ENCODE data around the gene AP5B1. TPM values are rescaled to one million over a fixed set of nuclear protein-coding genes. Genes with fewer than 3 reads are reported as not detected.
"Not testable (repeated sequence)": the region's sequence is repeated elsewhere in the genome, so short reads cannot be mapped to it uniquely, and the experiment has no call there.

The AP5B1 gene
- total RNA-seq, 5 donors from 2014 or later (not counting 1 experiment from before 2014, with no cell fraction given): 17.7 to 31.6 (median 30.1) TPM

DNA sequence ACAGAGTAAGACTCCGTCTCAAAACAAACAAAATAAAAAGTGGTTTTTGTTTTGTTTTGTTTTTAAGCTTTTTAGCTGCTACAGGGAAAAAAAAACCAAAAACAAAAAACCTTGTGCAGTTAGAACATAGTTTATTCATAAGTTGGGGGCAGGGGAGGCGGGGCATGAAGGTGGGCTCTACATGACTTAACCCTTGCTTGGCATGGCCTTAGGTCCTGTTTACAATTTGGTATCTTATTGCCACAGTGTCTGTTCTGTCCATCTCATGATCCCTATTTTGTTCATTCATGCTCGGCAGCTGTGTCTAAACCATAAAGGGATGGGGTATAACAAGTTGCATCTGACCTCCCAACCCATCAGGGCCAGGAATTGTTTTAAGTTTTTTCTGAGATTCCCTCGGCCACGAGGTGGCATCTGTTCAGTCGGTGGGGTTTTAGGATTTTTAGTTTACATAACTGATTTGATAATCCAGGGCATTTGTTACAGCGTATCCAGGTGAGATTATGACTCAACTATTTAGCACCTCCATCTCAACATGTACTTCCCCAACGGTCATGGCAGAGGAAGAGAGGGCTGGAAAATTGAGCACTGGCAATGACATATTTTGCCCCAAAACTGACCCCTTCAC lies 6.9 kb downstream of the AP5B1 start:
- Mint-ChIP-seq H3K4me1 (peaks cover 11 to 12% (median 11%) of the 10 kb centered on the region in 3 donors), H3K27ac (peak overlapping the region in 1 of 2 donors; percentile 16), H3K4me3 (no peak overlapping the region), H3K27me3 (no peaks in the 10 kb centered on the region), H3K9me3 (no peaks in the 10 kb centered on the region), H3K36me3 (no peaks in the 10 kb centered on the region)
- Histone ChIP-seq H3K9me3 (no peaks in the 10 kb centered on the region), H3K27ac (ENCODE audit: low read length) (no peak overlapping the region), H3K4me1 (ENCODE audit: control insufficient read depth in 1 of 2, extremely low read depth in 1 of 2, insufficient read depth in 2 of 2, low read length in 2 of 2) (peaks cover 0 to 11% of the 10 kb centered on the region in 2 experiments), H3K36me3 (ENCODE audit: control insufficient read depth in 2 of 2, extremely low read depth in 1 of 2, insufficient read depth in 1 of 2, low read length in 1 of 2) (peaks cover 4 to 19% of the 10 kb centered on the region in 2 donors), H3K4me3 (ENCODE audit: control insufficient read depth in 1 of 2, extremely low read depth in 1 of 2, low read length in 1 of 2) (no peak overlapping the region), H3K27me3 (replicated peaks in 1 of 2; ENCODE audit: control insufficient read depth in 2 of 2, extremely low read depth in 1 of 2, insufficient read depth in 2 of 2, low read length in 1 of 2) (no peaks in the 10 kb centered on the region)
- ChIA-PET POLR2A (no interaction called here), CTCF (interaction anchor here in 1 of 2 donors (0.6 kb wide), 1 partner anchor 154 kb away, joined by 3 read pairs; no protein-coding TSS in a partner anchor)
- DNase-seq (no peak), ATAC-seq (replicated peaks in 1 of 4) (no peak)
- 100% methylated on average over 1 of the region's 8 CpGs for WGBS (ENCODE audit: insufficient coverage)

DNA sequence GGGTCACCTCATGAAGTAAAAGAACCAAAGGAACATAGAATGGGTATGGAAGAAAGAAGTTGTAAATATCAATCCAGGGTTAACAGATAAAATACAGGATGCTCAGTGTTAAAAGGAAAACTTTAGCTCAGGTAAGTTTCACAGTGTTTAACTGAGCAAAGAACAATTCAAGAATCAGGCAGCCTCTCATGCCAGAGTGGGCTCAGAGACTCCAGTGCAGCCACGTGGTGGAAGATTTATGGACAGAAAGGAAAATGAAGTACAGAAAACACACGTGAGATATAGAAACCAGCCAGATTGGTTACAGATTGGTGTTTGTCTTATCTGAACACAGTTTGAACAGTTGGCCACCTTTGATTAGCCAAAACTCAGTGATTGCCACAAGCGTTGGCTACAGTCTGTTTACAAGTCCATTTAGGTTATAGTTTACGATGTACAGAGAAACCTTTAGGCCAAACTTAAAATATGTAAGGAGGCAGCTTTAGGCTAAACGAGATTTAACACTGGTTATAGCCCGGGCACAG lies 9.1 kb downstream of the AP5B1 start:
- peaks cover 4 to 11% (median 6%) of the 10 kb centered on the region in 3 donors for H3K4me1 Mint-ChIP-seq
- Histone ChIP-seq H3K4me3 (ENCODE audit: control insufficient read depth in 1 of 2, extremely low read depth in 1 of 2, low read length in 1 of 2) (no peak overlapping the region), H3K27ac (ENCODE audit: low read length) (no peak overlapping the region), H3K9me3 (no peaks in the 10 kb centered on the region), H3K27me3 (replicated peaks in 1 of 2; ENCODE audit: control insufficient read depth in 2 of 2, extremely low read depth in 1 of 2, insufficient read depth in 2 of 2, low read length in 1 of 2) (no peaks in the 10 kb centered on the region), H3K4me1 (ENCODE audit: control insufficient read depth in 1 of 2, extremely low read depth in 1 of 2, insufficient read depth in 2 of 2, low read length in 2 of 2) (no peaks in the 10 kb centered on the region), H3K36me3 (ENCODE audit: control insufficient read depth in 2 of 2, extremely low read depth in 1 of 2, insufficient read depth in 1 of 2, low read length in 1 of 2) (peaks cover 0 to 4% of the 10 kb centered on the region in 2 donors)
- H3K27me3 Mint-ChIP-seq: no peaks in the 10 kb centered on the region
- ChIA-PET POLR2A (no interaction called here), CTCF (no interaction called here)
- H3K27ac Mint-ChIP-seq: no peak overlapping the region
- no peaks in the 10 kb centered on the region for H3K36me3 Mint-ChIP-seq
- H3K4me3 Mint-ChIP-seq: no peak overlapping the region
- H3K9me3 Mint-ChIP-seq: no peaks in the 10 kb centered on the region
- 66% methylated on average over 5 of the region's 6 CpGs for whole genome bisulfite sequencing (ENCODE audit: insufficient coverage)
- DNase-seq (no peak), ATAC-seq (replicated peaks in 1 of 4) (no peak)

DNA sequence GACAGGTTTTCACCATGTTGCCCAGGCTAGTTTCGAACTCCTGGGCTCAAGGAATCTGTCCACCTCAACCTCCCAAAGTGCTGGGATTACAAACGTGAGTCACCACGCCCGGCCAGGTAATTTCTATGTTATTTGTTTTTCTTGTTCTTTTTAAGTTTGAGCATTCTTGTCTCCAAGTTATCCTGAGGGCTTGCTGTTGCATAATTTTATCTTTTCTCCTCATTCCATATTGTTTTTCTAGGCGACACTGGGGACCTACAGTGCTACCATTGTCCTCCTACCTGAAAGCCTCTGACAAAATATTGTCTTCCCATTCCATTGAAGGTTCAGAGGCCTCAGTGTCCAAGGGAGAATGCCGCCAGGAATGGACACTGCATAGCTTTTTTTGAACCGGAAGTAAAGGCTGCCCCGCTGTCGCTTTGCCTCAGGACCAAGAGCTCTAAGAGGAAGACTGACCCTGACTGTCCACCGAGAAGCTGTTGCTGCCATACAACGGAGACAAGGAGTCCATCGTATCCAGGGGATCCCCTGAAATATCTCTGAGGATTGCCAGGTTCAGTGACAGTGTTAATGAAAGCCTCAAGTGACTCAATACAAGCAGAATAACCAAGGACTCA lies 9.7 kb downstream of the AP5B1 start:
- WGBS (ENCODE audit: insufficient coverage): 86% methylated on average over 8 of the region's 12 CpGs
- Mint-ChIP-seq H3K36me3 (no peaks in the 10 kb centered on the region), H3K4me3 (no peak overlapping the region), H3K4me1 (peaks cover 4 to 11% (median 5%) of the 10 kb centered on the region in 3 donors), H3K27me3 (no peaks in the 10 kb centered on the region), H3K27ac (no peak overlapping the region), H3K9me3 (no peaks in the 10 kb centered on the region)
- ChIA-PET POLR2A (no interaction called here), CTCF (interaction anchor here (0.7 to 1.9 kb wide), 3 partner anchors 8 to 59 kb away, joined by 4 to 14 read pairs (median 6); partner anchors contain the start of gene KAT5 (in 1 of the 2))
- Histone ChIP-seq H3K4me1 (ENCODE audit: control insufficient read depth in 1 of 2, extremely low read depth in 1 of 2, insufficient read depth in 2 of 2, low read length in 2 of 2) (no peaks in the 10 kb centered on the region), H3K27me3 (replicated peaks in 1 of 2; ENCODE audit: control insufficient read depth in 2 of 2, extremely low read depth in 1 of 2, insufficient read depth in 2 of 2, low read length in 1 of 2) (no peaks in the 10 kb centered on the region), H3K27ac (ENCODE audit: low read length) (no peak overlapping the region), H3K4me3 (ENCODE audit: control insufficient read depth in 1 of 2, extremely low read depth in 1 of 2, low read length in 1 of 2) (no peak overlapping the region), H3K9me3 (no peaks in the 10 kb centered on the region), H3K36me3 (ENCODE audit: control insufficient read depth in 2 of 2, extremely low read depth in 1 of 2, insufficient read depth in 1 of 2, low read length in 1 of 2) (peaks cover 0 to 4% of the 10 kb centered on the region in 2 donors)
- DNase-seq (no peak), ATAC-seq (replicated peaks in 1 of 4) (no peak)

DNA sequence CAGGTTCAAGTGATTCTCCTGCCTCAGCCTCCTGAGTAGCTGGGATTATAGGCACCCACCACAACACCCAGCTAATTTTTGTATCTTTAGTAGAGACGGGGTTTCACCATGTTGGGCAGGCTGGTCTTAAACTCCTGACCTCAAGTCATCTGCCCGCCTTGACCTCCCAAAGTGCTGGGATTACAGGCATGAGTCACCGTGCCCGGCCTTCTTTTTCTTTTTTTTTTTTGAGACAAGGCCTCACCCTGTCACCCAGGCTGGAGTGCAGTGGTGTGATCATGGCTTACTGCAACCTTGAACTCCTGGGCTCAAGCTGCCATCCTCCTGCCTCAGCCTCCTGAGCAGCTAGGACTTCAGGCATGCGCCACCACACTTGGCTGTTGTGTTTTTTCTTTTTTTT lies 13.0 kb downstream of the AP5B1 start:
- H3K36me3 ChIP-seq (ENCODE audit: control insufficient read depth in 2 of 2, extremely low read depth in 1 of 2, insufficient read depth in 1 of 2, low read length in 1 of 2); H3K9me3 ChIP-seq; H3K9me3 Mint-ChIP-seq; H3K27me3 ChIP-seq (replicated peaks in 1 of 2; ENCODE audit: control insufficient read depth in 2 of 2, extremely low read depth in 1 of 2, insufficient read depth in 2 of 2, low read length in 1 of 2); H3K27ac Mint-ChIP-seq; H3K27me3 Mint-ChIP-seq; H3K4me3 Mint-ChIP-seq; H3K4me3 ChIP-seq (ENCODE audit: control insufficient read depth in 1 of 2, extremely low read depth in 1 of 2, low read length in 1 of 2); H3K27ac ChIP-seq (ENCODE audit: low read length); H3K4me1 ChIP-seq (ENCODE audit: control insufficient read depth in 1 of 2, extremely low read depth in 1 of 2, insufficient read depth in 2 of 2, low read length in 2 of 2); ATAC-seq (replicated peaks in 1 of 4); H3K36me3 Mint-ChIP-seq; DNase-seq: not testable (repeated sequence)
- peaks cover 3 to 11% (median 3%) of the 10 kb centered on the region in 3 donors for H3K4me1 Mint-ChIP-seq
- CTCF ChIA-PET: interaction anchor here in 1 of 2 donors (0.7 kb wide), 1 partner anchor 1905 kb away, joined by 3 read pairs; no protein-coding TSS in a partner anchor
- POLR2A ChIA-PET: interaction anchor here in 1 of 2 donors (0.7 kb wide), 1 partner anchor 58 kb away, joined by 6 read pairs; no protein-coding TSS in a partner anchor
- WGBS (ENCODE audit: insufficient coverage): no CpG with 5 or more reads among the region's 5 CpGs

DNA sequence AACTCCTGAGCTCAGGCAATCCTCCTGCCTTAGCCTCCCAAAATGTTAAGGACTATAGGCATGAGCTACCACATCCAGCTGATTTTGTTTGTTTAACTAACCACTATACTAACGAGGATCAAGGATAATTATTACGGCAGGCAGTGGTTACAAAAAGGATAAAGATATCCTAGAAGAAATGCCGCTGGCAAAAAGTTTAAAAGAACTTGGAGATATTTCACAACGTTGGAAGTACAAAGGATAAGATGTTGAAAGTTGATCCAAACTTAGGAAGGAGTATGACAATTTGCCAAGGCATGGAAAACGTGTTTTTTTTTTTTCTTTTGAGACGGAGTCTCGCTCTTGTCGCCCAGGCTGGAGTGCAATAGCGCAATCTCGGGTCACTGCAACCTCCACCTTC lies 13.4 kb downstream of the AP5B1 start:
- Mint-ChIP-seq H3K36me3 (no peaks in the 10 kb centered on the region), H3K4me3 (no peak overlapping the region), H3K4me1 (peaks cover 3 to 11% (median 3%) of the 10 kb centered on the region in 3 donors), H3K27ac (no peak overlapping the region), H3K27me3 (no peaks in the 10 kb centered on the region), H3K9me3 (no peaks in the 10 kb centered on the region)
- H3K27me3 ChIP-seq (replicated peaks in 1 of 2; ENCODE audit: control insufficient read depth in 2 of 2, extremely low read depth in 1 of 2, insufficient read depth in 2 of 2, low read length in 1 of 2): no peaks in the 10 kb centered on the region
- ChIA-PET CTCF (interaction anchor here (0.5 to 0.7 kb wide), 3 partner anchors 38 to 1904 kb away, joined by 3 to 7 read pairs (median 3); no protein-coding TSS in a partner anchor), POLR2A (interaction anchor here in 1 of 2 donors (0.7 kb wide), 1 partner anchor 59 kb away, joined by 6 read pairs; no protein-coding TSS in a partner anchor)
- H3K27ac ChIP-seq (ENCODE audit: low read length): no peak overlapping the region
- H3K4me1 ChIP-seq (ENCODE audit: control insufficient read depth in 1 of 2, extremely low read depth in 1 of 2, insufficient read depth in 2 of 2, low read length in 2 of 2): no peaks in the 10 kb centered on the region
- H3K36me3 ChIP-seq (ENCODE audit: control insufficient read depth in 2 of 2, extremely low read depth in 1 of 2, insufficient read depth in 1 of 2, low read length in 1 of 2): no peaks in the 10 kb centered on the region
- H3K4me3 ChIP-seq (ENCODE audit: control insufficient read depth in 1 of 2, extremely low read depth in 1 of 2, low read length in 1 of 2): no peak overlapping the region
- no peaks in the 10 kb centered on the region for H3K9me3 ChIP-seq
- ATAC-seq (replicated peaks in 1 of 4): no peak
- 77% methylated on average over 2 of the region's 10 CpGs for WGBS (ENCODE audit: insufficient coverage)
- DNase-seq: no peak

DNA sequence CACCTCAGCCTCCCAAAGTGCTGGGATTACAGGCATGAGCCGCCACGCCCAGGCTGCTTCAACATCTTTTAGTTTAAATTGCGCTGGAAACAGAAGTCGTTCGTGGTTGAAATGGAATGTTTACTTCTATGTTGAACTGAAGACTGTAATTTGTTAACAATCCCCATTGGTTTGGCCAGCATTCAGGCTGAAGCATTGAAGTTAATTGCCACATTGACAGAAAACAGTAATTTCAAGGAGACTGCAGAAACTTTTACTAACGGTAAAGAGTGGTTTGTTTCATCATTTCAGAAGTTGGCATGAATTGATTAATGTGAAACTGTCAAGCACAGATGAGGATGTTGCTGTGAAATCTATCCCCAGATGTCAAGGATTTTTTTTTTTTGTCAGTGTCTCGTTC lies 14.2 kb downstream of the AP5B1 start:
- Histone ChIP-seq H3K4me1 (ENCODE audit: control insufficient read depth in 1 of 2, extremely low read depth in 1 of 2, insufficient read depth in 2 of 2, low read length in 2 of 2) (no peaks in the 10 kb centered on the region), H3K36me3 (ENCODE audit: control insufficient read depth in 2 of 2, extremely low read depth in 1 of 2, insufficient read depth in 1 of 2, low read length in 1 of 2) (no peaks in the 10 kb centered on the region), H3K27ac (ENCODE audit: low read length) (no peak overlapping the region), H3K9me3 (no peaks in the 10 kb centered on the region), H3K4me3 (ENCODE audit: control insufficient read depth in 1 of 2, extremely low read depth in 1 of 2, low read length in 1 of 2) (no peak overlapping the region), H3K27me3 (replicated peaks in 1 of 2; ENCODE audit: control insufficient read depth in 2 of 2, extremely low read depth in 1 of 2, insufficient read depth in 2 of 2, low read length in 1 of 2) (no peaks in the 10 kb centered on the region)
- ChIA-PET CTCF (interaction anchor here in 1 of 2 donors (0.7 kb wide), 1 partner anchor 67 kb away, joined by 3 read pairs; no protein-coding TSS in a partner anchor), POLR2A (no interaction called here)
- WGBS (ENCODE audit: insufficient coverage): 20% methylated on average over 1 of the region's 7 CpGs
- Mint-ChIP-seq H3K4me1 (peaks cover 3 to 11% (median 3%) of the 10 kb centered on the region in 3 donors), H3K36me3 (no peaks in the 10 kb centered on the region), H3K27ac (no peak overlapping the region), H3K4me3 (no peak overlapping the region), H3K9me3 (no peaks in the 10 kb centered on the region), H3K27me3 (no peaks in the 10 kb centered on the region)
- no peak for DNase-seq
- ATAC-seq (replicated peaks in 1 of 4): no peak
